HL-60 (cell line): ENCODE measurements around the gene LIPC.

ENCODE experiments used
- CTCF ChIP-seq: IDR thresholded peaks from one replicate; pipeline ENCODE4 v1.5.1; 2011; ENCODE audit warnings: low read length, control low read depth, inconsistent platforms; ENCODE audit not compliant: insufficient read depth
- POLR2AphosphoS5 ChIP-seq: IDR thresholded peaks from 2 replicates; pipeline ENCODE4 v1.6.1; 2012; ENCODE audit warnings: low read depth
- SPI1 ChIP-seq: IDR thresholded peaks from 2 replicates; pipeline ENCODE4 v1.6.1; 2012; ENCODE audit warnings: low read depth, mild to moderate bottlenecking, borderline replicate concordance

DNA sequence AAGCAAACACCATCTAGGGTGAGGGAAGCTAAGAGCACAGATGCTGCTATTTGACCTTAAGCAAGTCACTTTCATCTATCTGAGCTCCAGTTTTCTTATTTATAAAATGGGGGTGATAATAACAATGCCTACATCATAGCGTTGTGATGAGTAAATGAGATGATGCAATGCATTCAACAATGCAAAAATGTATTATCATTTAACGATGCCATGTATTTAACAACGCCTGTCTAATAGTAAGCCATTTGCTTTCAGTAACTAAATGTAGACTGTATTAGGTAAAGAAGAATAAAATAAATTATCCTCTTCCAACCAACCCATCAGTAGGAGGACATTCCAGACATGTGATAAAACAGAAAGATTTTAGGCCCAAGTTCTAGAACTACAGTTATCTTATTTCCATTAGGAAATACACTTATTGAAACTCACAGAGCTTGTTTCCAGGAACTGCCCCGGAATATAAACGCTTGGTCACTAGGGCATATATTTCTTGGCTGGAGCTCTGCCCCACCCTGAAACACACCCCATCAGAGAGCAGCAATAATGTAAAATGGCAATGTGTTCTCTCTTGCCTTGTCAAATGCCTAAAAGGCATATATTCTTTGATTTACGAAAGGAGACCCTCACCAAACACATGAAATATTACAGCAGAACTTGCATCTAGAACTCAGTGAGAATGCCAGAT lies 128.3 kb downstream of the LIPC start:
- no peak for TF ChIP-seq CTCF
- no peak for TF ChIP-seq POLR2AphosphoS5
- no peak for TF ChIP-seq SPI1
